GM23338 (cell line): ENCODE data around the gene ACTBL2. TPM values are rescaled to one million over a fixed set of nuclear protein-coding genes. Genes with fewer than 3 reads are reported as not detected.

ENCODE experiments used
- ATAC-seq: fragments of 200-7000 bp; cut with Tn5 transposase; 3 replicates; pipeline ENCODE4 v1.9.1; 2020
- DNase-seq: peaks from one replicate; pipeline ENCODE4 v3.0.0-alpha.2; 2015; ENCODE audit warnings: low spot score
- H2AFZ ChIP-seq: fragments of 200-600 bp; sonication (generic); 2 replicates; pipeline ENCODE4 v1.8.0; 2016; ENCODE audit warnings: antibody characterized with exemption, mild to moderate bottlenecking, moderate library complexity
- H3F3A ChIP-seq: fragments of 200-600 bp; sonication (generic); replicated peaks from 2 replicates; pipeline ENCODE4 v1.8.0; 2017; ENCODE audit warnings: antibody characterized with exemption, mixed run types, low read depth
- H3K27ac ChIP-seq: fragments of 200-600 bp; sonication (generic); 2 replicates; pipeline ENCODE4 v1.6.1; 2016; ENCODE audit warnings: low read depth
- H3K27me3 ChIP-seq: fragments of 200-600 bp; sonication (generic); 2 replicates; pipeline ENCODE4 v1.8.0; 2016; ENCODE audit warnings: mild to moderate bottlenecking, mixed run types, moderate library complexity; ENCODE audit not compliant: insufficient read depth
- H3K36me3 ChIP-seq: fragments of 200-600 bp; sonication (generic); 2 replicates; pipeline ENCODE4 v1.8.0; 2016; ENCODE audit warnings: mild to moderate bottlenecking; ENCODE audit not compliant: insufficient read depth
- H3K4me1 ChIP-seq: fragments of 200-600 bp; sonication (generic); 2 replicates; pipeline ENCODE4 v1.8.0; 2016; ENCODE audit warnings: mild to moderate bottlenecking, moderate library complexity; ENCODE audit not compliant: insufficient read depth
- H3K4me2 ChIP-seq: fragments of 200-600 bp; sonication (generic); 2 replicates; pipeline ENCODE4 v1.7.1; 2017; ENCODE audit warnings: mixed run types
- H3K4me3 ChIP-seq: fragments of 200-600 bp; sonication (generic); 2 replicates; pipeline ENCODE4 v1.6.1; 2016; ENCODE audit warnings: mixed run types
- H3K79me2 ChIP-seq: fragments of 200-600 bp; sonication (generic); replicated peaks from 2 replicates; pipeline ENCODE4 v1.8.0; 2017; ENCODE audit warnings: mild to moderate bottlenecking; ENCODE audit not compliant: insufficient read depth
- H3K9me2 ChIP-seq: fragments of 200-600 bp; sonication (generic); 2 replicates; pipeline ENCODE4 v1.8.0; 2017; ENCODE audit not compliant: insufficient read depth
- H4K20me1 ChIP-seq: fragments of 200-600 bp; sonication (generic); replicated peaks from 2 replicates; pipeline ENCODE4 v1.8.0; 2017; ENCODE audit warnings: mild to moderate bottlenecking; ENCODE audit not compliant: insufficient read depth
- H3K27ac Mint-ChIP-seq: 2 replicates; pipeline ENCODE4 v1.8.0; 2020; ENCODE audit warnings: inconsistent platforms, mild to moderate bottlenecking, moderate library complexity, mixed read lengths
- H3K27me3 Mint-ChIP-seq: 3 replicates; pipeline ENCODE4 v1.8.0; 2022; ENCODE audit warnings: low read depth, mild to moderate bottlenecking, moderate library complexity, mixed read lengths, inconsistent platforms; ENCODE audit not compliant: insufficient read depth, poor library complexity
- H3K36me3 Mint-ChIP-seq: 3 replicates; pipeline ENCODE4 v1.8.0; 2021; ENCODE audit warnings: low read depth, mild to moderate bottlenecking, inconsistent platforms, moderate library complexity, mixed read lengths
- H3K4me1 Mint-ChIP-seq: 3 replicates; pipeline ENCODE4 v1.8.0; 2020; ENCODE audit warnings: mild to moderate bottlenecking, inconsistent platforms, mixed read lengths
- H3K4me3 Mint-ChIP-seq: 3 replicates; pipeline ENCODE4 v1.8.0; 2021; ENCODE audit warnings: moderate library complexity, mild to moderate bottlenecking, inconsistent platforms, mixed read lengths
- H3K9me3 Mint-ChIP-seq: 3 replicates; pipeline ENCODE4 v1.8.0; 2020; ENCODE audit warnings: moderate library complexity, mild to moderate bottlenecking, inconsistent platforms, mixed read lengths
- CREB1 ChIP-seq: fragments of 250-450 bp; sonication (Bioruptor Pico); IDR thresholded peaks from 2 replicates; pipeline ENCODE4 v1.5.0; 2020; ENCODE audit warnings: low read depth, mild to moderate bottlenecking, moderate library complexity
- CTCF ChIP-seq, 2 experiments: fragments of 200-600 bp in 1 of 2; sonication (generic) in 1 of 2; conservative IDR thresholded peaks; 2 replicates each; pipeline versions ENCODE4 v1.5.1 to v1.6.1; 2016 to 2017; ENCODE audit warnings: antibody characterized with exemption in 2 of 2, low read depth in 2 of 2, mild to moderate bottlenecking in 2 of 2, moderate library complexity in 1 of 2
- EZH2 ChIP-seq: fragments of 200-600 bp; sonication (generic); IDR thresholded peaks from one replicate; pipeline ENCODE4 v1.8.0; 2017; ENCODE audit warnings: antibody characterized with exemption, mild to moderate bottlenecking, low read depth; ENCODE audit not compliant: unreplicated experiment
- EZH2phosphoT487 ChIP-seq: fragments of 200-600 bp; sonication (generic); IDR thresholded peaks from one replicate; pipeline ENCODE4 v1.8.1; 2018; ENCODE audit warnings: antibody characterized with exemption; ENCODE audit not compliant: unreplicated experiment
- JUNB ChIP-seq: IDR thresholded peaks from one replicate; pipeline ENCODE4 v1.6.1; 2016; ENCODE audit warnings: antibody characterized with exemption; ENCODE audit not compliant: unreplicated experiment
- NANOG ChIP-seq: IDR thresholded peaks from 2 replicates; pipeline ENCODE4 v1.6.1; 2016; ENCODE audit warnings: antibody characterized with exemption, borderline replicate concordance
- POLR2AphosphoS5 ChIP-seq: IDR thresholded peaks from 2 replicates; pipeline ENCODE4 v1.6.1; 2016; ENCODE audit warnings: antibody characterized with exemption, low read depth
- STAT1 ChIP-seq: IDR thresholded peaks from one replicate; pipeline ENCODE4 v1.6.1; 2016; ENCODE audit warnings: antibody characterized with exemption; ENCODE audit not compliant: unreplicated experiment
- ZNF114 ChIP-seq: fragments of 250-450 bp; sonication (Bioruptor Pico); IDR thresholded peaks from 2 replicates; pipeline ENCODE4 v1.5.0; 2020; ENCODE audit warnings: mild to moderate bottlenecking, moderate library complexity
- ZNF331 ChIP-seq: fragments of 250-450 bp; sonication (Bioruptor Pico); IDR thresholded peaks from 2 replicates; pipeline ENCODE4 v1.5.0; 2020; ENCODE audit warnings: low read depth, mild to moderate bottlenecking, moderate library complexity
- ZNF462 ChIP-seq: fragments of 250-450 bp; sonication (Bioruptor Pico); IDR thresholded peaks from 2 replicates; pipeline ENCODE4 v1.5.0; 2020; ENCODE audit warnings: mild to moderate bottlenecking, moderate library complexity
- polyA plus RNA-seq: library from polyadenylated mRNA; unstranded; fragments of >200 nt; fragmentation: Nextera tagmentation; extraction: Ambion mirVana; gene quantifications from 2 replicates; pipeline ENCODE4 v1.2.1, GENCODE V29; 2016
- total RNA-seq: library from RNA; depleted of rRNA; stranded (reverse); fragments of >200 nt; shearing (Covaris generic); gene quantifications from 2 replicates; pipeline ENCODE4 v1.2.3, GENCODE V29; 2014
- TF ChIP-seq, protein P1 (sequence below): IDR thresholded peaks from one replicate; pipeline ENCODE4 v1.6.1; 2018; ENCODE audit warnings: antibody characterized with exemption; ENCODE audit not compliant: unreplicated experiment
- TF ChIP-seq, protein P2 (sequence below): IDR thresholded peaks from 2 replicates; pipeline ENCODE4 v1.6.1; 2016; ENCODE audit warnings: antibody characterized with exemption

Gene ACTBL2
- total and polyA plus RNA-seq, 2 experiments from 2014 or later: not detected

GRCh38 chr5:57454896-57455295, 27.7 kb downstream of the ACTBL2 start:
- H3K4me3 Mint-ChIP-seq: no peak overlapping the region
- H3K9me3 Mint-ChIP-seq: no peaks in the 10 kb centered on the region
- Histone ChIP-seq H3F3A (no peaks in the 10 kb centered on the region), H3K27ac (no peak overlapping the region), H3K9me2 (peaks cover 7% of the 10 kb centered on the region; the same call in 1 of the 2 replicates), H3K79me2 (no peaks in the 10 kb centered on the region), H2AFZ (no peak overlapping the region), H3K36me3 (no peaks in the 10 kb centered on the region), H3K4me3 (no peak overlapping the region), H3K4me2 (no peak overlapping the region), H3K27me3 (no peaks in the 10 kb centered on the region), H4K20me1 (no peaks in the 10 kb centered on the region; the same call in 1 of the 2 replicates), H3K4me1 (no peaks in the 10 kb centered on the region)
- TF ChIP-seq STAT1 (no peak), JUNB (no peak), ZNF462 (CRISPR knock-in tag) (no peak), POLR2AphosphoS5 (no peak), ZNF331 (no peak), EZH2phosphoT487 (no peak), CREB1 (CRISPR knock-in tag) (no peak), EZH2 (no peak), NANOG (no peak), CTCF (conservative IDR thresholded peaks at IDR 0.05; ENCODE audit: low read depth in 2 of 2) (no peak), ZNF114 (CRISPR knock-in tag) (no peak)
- TF ChIP-seq, protein P1, sequence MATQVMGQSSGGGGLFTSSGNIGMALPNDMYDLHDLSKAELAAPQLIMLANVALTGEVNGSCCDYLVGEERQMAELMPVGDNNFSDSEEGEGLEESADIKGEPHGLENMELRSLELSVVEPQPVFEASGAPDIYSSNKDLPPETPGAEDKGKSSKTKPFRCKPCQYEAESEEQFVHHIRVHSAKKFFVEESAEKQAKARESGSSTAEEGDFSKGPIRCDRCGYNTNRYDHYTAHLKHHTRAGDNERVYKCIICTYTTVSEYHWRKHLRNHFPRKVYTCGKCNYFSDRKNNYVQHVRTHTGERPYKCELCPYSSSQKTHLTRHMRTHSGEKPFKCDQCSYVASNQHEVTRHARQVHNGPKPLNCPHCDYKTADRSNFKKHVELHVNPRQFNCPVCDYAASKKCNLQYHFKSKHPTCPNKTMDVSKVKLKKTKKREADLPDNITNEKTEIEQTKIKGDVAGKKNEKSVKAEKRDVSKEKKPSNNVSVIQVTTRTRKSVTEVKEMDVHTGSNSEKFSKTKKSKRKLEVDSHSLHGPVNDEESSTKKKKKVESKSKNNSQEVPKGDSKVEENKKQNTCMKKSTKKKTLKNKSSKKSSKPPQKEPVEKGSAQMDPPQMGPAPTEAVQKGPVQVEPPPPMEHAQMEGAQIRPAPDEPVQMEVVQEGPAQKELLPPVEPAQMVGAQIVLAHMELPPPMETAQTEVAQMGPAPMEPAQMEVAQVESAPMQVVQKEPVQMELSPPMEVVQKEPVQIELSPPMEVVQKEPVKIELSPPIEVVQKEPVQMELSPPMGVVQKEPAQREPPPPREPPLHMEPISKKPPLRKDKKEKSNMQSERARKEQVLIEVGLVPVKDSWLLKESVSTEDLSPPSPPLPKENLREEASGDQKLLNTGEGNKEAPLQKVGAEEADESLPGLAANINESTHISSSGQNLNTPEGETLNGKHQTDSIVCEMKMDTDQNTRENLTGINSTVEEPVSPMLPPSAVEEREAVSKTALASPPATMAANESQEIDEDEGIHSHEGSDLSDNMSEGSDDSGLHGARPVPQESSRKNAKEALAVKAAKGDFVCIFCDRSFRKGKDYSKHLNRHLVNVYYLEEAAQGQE: no peak
- TF ChIP-seq, protein P2, sequence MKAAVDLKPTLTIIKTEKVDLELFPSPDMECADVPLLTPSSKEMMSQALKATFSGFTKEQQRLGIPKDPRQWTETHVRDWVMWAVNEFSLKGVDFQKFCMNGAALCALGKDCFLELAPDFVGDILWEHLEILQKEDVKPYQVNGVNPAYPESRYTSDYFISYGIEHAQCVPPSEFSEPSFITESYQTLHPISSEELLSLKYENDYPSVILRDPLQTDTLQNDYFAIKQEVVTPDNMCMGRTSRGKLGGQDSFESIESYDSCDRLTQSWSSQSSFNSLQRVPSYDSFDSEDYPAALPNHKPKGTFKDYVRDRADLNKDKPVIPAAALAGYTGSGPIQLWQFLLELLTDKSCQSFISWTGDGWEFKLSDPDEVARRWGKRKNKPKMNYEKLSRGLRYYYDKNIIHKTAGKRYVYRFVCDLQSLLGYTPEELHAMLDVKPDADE: no peak
- DNase-seq (no peak), ATAC-seq (no peak)
- peaks cover 6% of the 10 kb centered on the region for H3K27me3 Mint-ChIP-seq
- no peaks in the 10 kb centered on the region for H3K4me1 Mint-ChIP-seq
- H3K27ac Mint-ChIP-seq: no peak overlapping the region
- H3K36me3 Mint-ChIP-seq: no peaks in the 10 kb centered on the region
